ENCODE results near the gene AHCY. TPM values are rescaled to one million over a fixed set of nuclear protein-coding genes. Genes with fewer than 3 reads are reported as not detected.
A peak's percentile ranks its signal among the peaks of the same experiment; 100 is the strongest.

The AHCY gene
- total and polyA plus RNA-seq, 2 of the 4 experiments (the other 2 are of a cell fraction) = 138 to 210 TPM

GRCh38 chr20:34292496-34292895 lies 10.7 kb downstream of the AHCY start:
- Histone ChIP-seq H2BK120ac (ENCODE audit: low read depth, low read length) (no peak overlapping the region), H2AFZ (replicated peaks; ENCODE audit: low read length, poor library complexity) (no peak overlapping the region), H3K27ac (ENCODE audit: insufficient read depth, low read length) (no peak overlapping the region), H4K8ac (ENCODE audit: low read depth in 2 of 2, low read length in 2 of 2) (no peak overlapping the region), H3K4ac (ENCODE audit: low read depth, low read length) (no peak overlapping the region), H3K23ac (ENCODE audit: low read depth, low read length) (no peak overlapping the region), H3K36me3 (ENCODE audit: control insufficient read depth, insufficient read depth, low read length) (peaks cover 61% of the 10 kb centered on the region), H3K9me3 (ENCODE audit: control insufficient read depth, insufficient read depth, low read length) (no peaks in the 10 kb centered on the region), H3K9me1 (ENCODE audit: insufficient read depth, low read length) (peaks cover 7% of the 10 kb centered on the region), H2AK5ac (ENCODE audit: low read depth, low read length) (no peak overlapping the region), H3K27me3 (ENCODE audit: control insufficient read depth, insufficient read depth, low read length) (no peaks in the 10 kb centered on the region), H3K79me1 (ENCODE audit: low read depth in 1 of 2, low read length in 2 of 2) (peaks cover 22 to 50% of the 10 kb centered on the region in 2 experiments), H2BK15ac (ENCODE audit: low read depth, low read length) (no peak overlapping the region), H2AK9ac (replicated peaks; ENCODE audit: low read depth, low read length, poor library complexity) (peak overlapping the region; percentile 65), H3K4me3 (ENCODE audit: insufficient read depth, low read depth, low read length) (no peak overlapping the region), H3K4me2 (ENCODE audit: low read depth, low read length) (no peak overlapping the region), H2BK5ac (ENCODE audit: low read depth, low read length, poor library complexity, severe bottlenecking) (no peak overlapping the region), H3K56ac (ENCODE audit: extremely low read depth, insufficient read depth, low read length) (no peak overlapping the region), H4K91ac (ENCODE audit: insufficient read depth, low read depth, low read length) (no peak overlapping the region), H4K20me1 (ENCODE audit: insufficient read depth, low read length) (peaks cover 34% of the 10 kb centered on the region; the same call in 1 of the 2 replicates), H3K9ac (ENCODE audit: low read depth, low read length) (no peak overlapping the region), H3K14ac (replicated peaks; ENCODE audit: low read depth, low read length) (no peak overlapping the region), H4K5ac (ENCODE audit: low read depth, low read length) (no peak overlapping the region), H2BK20ac (ENCODE audit: low read depth, low read length) (no peak overlapping the region), H3K18ac (ENCODE audit: low read depth, low read length) (no peak overlapping the region), H3K4me1 (ENCODE audit: control insufficient read depth, insufficient read depth, low read length) (no peaks in the 10 kb centered on the region)
- intact Hi-C loops (cut with micrococcal nuclease) (no loop called here), in situ Hi-C loops (cut with MboI; ENCODE audit: low sequenced_read_pairs) (no loop called here), dilution Hi-C loops (cut with HindIII; ENCODE audit: low sequenced_read_pairs, unreplicated experiment) (no loop called here)
- BruUV-seq (replicated peaks) = no TSS peak
- no peak for DNase-seq
- POLR2A ChIA-PET (ENCODE audit: unreplicated experiment) = no interaction called here
- ATAC-seq (ENCODE audit: low read depth) = no peak
- no peak for TF ChIP-seq CTCF (conservative IDR thresholded peaks at IDR 0.05; ENCODE audit: low read depth, low read length)
- no peak for TF ChIP-seq BHLHE40 (IDR thresholded peaks at IDR 0.05; ENCODE audit: low read depth, low read length)
- no peak for TF ChIP-seq MAFK (IDR thresholded peaks at IDR 0.05; ENCODE audit: low read depth, low read length)
- TF ChIP-seq USF2 (IDR thresholded peaks at IDR 0.05; ENCODE audit: low read depth, low read length) = no peak
- TF ChIP-seq FOS (IDR thresholded peaks at IDR 0.05; ENCODE audit: low read depth, low read length) = no peak
- TF ChIP-seq ELK1 (IDR thresholded peaks at IDR 0.05; ENCODE audit: borderline replicate concordance, low read depth, low read length) = no peak
- TF ChIP-seq CHD1 (IDR thresholded peaks at IDR 0.05; ENCODE audit: low read depth, low read length) = no peak
- TF ChIP-seq NFE2L2 (IDR thresholded peaks at IDR 0.05; ENCODE audit: low read depth, low read length) = no peak
- CTCF ChIA-PET = no interaction called here
- WGBS, 2 experiments (ENCODE audit: extremely low coverage in 2 of 2, insufficient read length in 1 of 2) = 100% methylated on average over 1 of the region's 3 CpGs; no CpG with 5 or more reads in 1 of the 2 experiments

All from IMR-90 (cell line).